HFF-Myc (cell line): ENCODE data around the gene PTPRCAP.

ENCODE experiments used
- DNase-seq: peaks from one replicate; pipeline ENCODE4 v3.0.0-alpha.2; 2011; ENCODE audit warnings: low read depth; ENCODE audit errors: extremely low read depth
- H3K4me3 ChIP-seq: replicated peaks from 2 replicates; pipeline ENCODE4 v1.5.1; 2011; ENCODE audit warnings: low read depth, mild to moderate bottlenecking, control low read depth, low read length
- CTCF ChIP-seq: IDR thresholded peaks from 2 replicates; pipeline ENCODE4 v1.5.1; 2012; ENCODE audit warnings: mild to moderate bottlenecking, low read depth, low read length, control low read depth; ENCODE audit errors: missing control alignments

PTPRCAP gene

GRCh38 chr11:67439321-67440228 is 2.1 kb upstream of the PTPRCAP start:
- DNase-seq: no peak
- H3K4me3 ChIP-seq: no peak overlapping the region
- TF ChIP-seq CTCF: peak; percentile 5

- DNase-seq: no peak
- no peak overlapping the region for H3K4me3 ChIP-seq
- TF ChIP-seq CTCF: no peak
Observed at GRCh38 chr11:67438158-67438902, 848 bp upstream of the PTPRCAP start.

GRCh38 chr11:67437809-67438157 is 301 bp upstream of the PTPRCAP start:
- no peak overlapping the region for H3K4me3 ChIP-seq
- DNase-seq: no peak
- no peak for TF ChIP-seq CTCF

- DNase-seq: no peak
- no peak overlapping the region for H3K4me3 ChIP-seq
- no peak for TF ChIP-seq CTCF
Observed at GRCh38 chr11:67436459-67437081, 912 bp downstream of the PTPRCAP start.

GRCh38 chr11:67435727-67436458 is 1.6 kb downstream of the PTPRCAP start:
- no peak overlapping the region for H3K4me3 ChIP-seq
- no peak for DNase-seq
- TF ChIP-seq CTCF: no peak

- DNase-seq: no peak
- no peak for TF ChIP-seq CTCF
- no peak overlapping the region for H3K4me3 ChIP-seq
Observed at GRCh38 chr11:67435031-67435726, 2.3 kb downstream of the PTPRCAP start.
